Measurements from ENCODE around the gene ARID1B.

DNA sequence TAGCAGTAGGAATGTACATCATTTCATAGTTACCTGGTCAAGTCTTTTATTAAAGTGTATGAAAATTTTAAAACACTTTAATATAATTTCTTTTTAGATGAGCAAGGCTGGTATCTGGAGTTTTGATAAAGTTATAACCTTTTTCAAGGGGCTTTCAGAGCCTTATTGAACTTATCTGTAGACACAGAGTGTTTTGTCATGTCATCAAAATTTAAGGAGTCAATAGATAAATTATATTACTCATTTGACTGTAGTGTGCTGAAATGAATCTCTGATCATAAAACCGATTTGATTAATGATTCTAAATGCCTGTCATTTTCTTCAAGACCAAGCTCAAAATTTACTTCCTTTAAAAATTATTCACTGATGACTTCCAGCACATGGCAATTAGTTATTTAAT is 125.6 kb downstream of the ARID1B start:
- TF ChIP-seq HDAC1 (CRISPR knock-in tag; IDR thresholded peaks at IDR 0.05) (no peak), TCF7L2 (IDR thresholded peaks at IDR 0.05; ENCODE audit: low read depth, low read length) (no peak), KDM1A (CRISPR knock-in tag; IDR thresholded peaks at IDR 0.05) (no peak), TOPORS (CRISPR knock-in tag; IDR thresholded peaks at IDR 0.05) (no peak), POLR2AphosphoS5 (IDR thresholded peaks at IDR 0.05; ENCODE audit: low read depth, low read length) (no peak), ZNF768 (CRISPR knock-in tag; IDR thresholded peaks at IDR 0.05) (no peak), ZNF766 (CRISPR knock-in tag; IDR thresholded peaks at IDR 0.05; ENCODE audit: borderline replicate concordance) (no peak), YY1 (IDR thresholded peaks at IDR 0.05; ENCODE audit: insufficient read depth, insufficient replicate concordance, low read depth, low read length) (no peak), NFRKB (IDR thresholded peaks at IDR 0.05) (no peak), RAD21 (CRISPR knock-in tag; IDR thresholded peaks at IDR 0.05) (no peak), ZNF230 (CRISPR knock-in tag; IDR thresholded peaks at IDR 0.05) (no peak)
- TF ChIP-seq, protein P1, sequence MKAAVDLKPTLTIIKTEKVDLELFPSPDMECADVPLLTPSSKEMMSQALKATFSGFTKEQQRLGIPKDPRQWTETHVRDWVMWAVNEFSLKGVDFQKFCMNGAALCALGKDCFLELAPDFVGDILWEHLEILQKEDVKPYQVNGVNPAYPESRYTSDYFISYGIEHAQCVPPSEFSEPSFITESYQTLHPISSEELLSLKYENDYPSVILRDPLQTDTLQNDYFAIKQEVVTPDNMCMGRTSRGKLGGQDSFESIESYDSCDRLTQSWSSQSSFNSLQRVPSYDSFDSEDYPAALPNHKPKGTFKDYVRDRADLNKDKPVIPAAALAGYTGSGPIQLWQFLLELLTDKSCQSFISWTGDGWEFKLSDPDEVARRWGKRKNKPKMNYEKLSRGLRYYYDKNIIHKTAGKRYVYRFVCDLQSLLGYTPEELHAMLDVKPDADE (CRISPR knock-in tag; IDR thresholded peaks at IDR 0.05): no peak
